ENCODE data around the gene DNAJC17. TPM values are rescaled to one million over a fixed set of nuclear protein-coding genes. Genes with fewer than 3 reads are reported as not detected.

The DNAJC17 gene
- polyA plus RNA-seq, 3 donors = 15.7 to 31.6 (median 21.5) TPM

DNA sequence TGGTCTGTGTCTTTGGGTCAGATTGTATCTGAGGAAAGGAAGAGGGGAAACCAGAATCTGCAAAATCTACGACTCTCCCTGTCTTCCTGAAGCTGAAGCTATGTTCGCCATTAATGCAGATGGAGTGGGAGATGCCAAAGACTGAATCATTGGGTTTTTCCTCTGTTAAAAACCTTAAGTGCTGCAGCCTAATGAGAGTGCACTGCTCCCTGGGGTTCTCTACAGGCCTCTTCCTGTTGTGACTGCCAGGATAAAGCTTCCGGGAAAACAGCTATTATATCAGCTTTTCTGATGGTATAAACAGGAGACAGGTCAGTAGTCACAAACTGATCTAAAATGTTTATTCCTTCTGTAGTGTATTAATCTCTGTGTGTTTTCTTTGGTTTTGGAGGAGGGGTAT lies 76.2 kb downstream of the DNAJC17 start:
- no peaks in the 10 kb centered on the region for H3K9me3 ChIP-seq (replicated peaks in 1 of 2; ENCODE audit: control insufficient read depth in 1 of 2, insufficient read depth in 1 of 2, low read length in 2 of 2)
- H4K20me1 ChIP-seq (ENCODE audit: insufficient read depth, low read length) = no peaks in the 10 kb centered on the region
- H3K27ac Mint-ChIP-seq = peak overlapping the region in 2 of 7 donors; percentile 43 to 50
- H3K36me3 ChIP-seq (replicated peaks in 1 of 2; ENCODE audit: control insufficient read depth in 1 of 2, insufficient read depth in 2 of 2, low read length in 2 of 2) = peaks cover 32 to 77% of the 10 kb centered on the region in 2 donors
- H2AFZ ChIP-seq (ENCODE audit: insufficient read depth, low read depth, low read length, poor library complexity, severe bottlenecking) = no peak overlapping the region
- H3K36me3 Mint-ChIP-seq = peaks cover 49 to 76% of the 10 kb centered on the region in 2 donors
- H3K27me3 Mint-ChIP-seq (ENCODE audit: low read depth in 3 of 3) = no peaks in the 10 kb centered on the region
- H3K4me3 ChIP-seq (replicated peaks in 1 of 3; ENCODE audit: low read depth in 2 of 3, low read length in 3 of 3) = no peak overlapping the region
- no peak overlapping the region for H3K27ac ChIP-seq (ENCODE audit: low read depth in 1 of 2, low read length in 2 of 2)
- H3K9me3 Mint-ChIP-seq = no peaks in the 10 kb centered on the region
- H3K4me1 Mint-ChIP-seq = no peaks in the 10 kb centered on the region
- no peak overlapping the region for H3K4me2 ChIP-seq (replicated peaks; ENCODE audit: extremely low read depth, low read length, poor library complexity, severe bottlenecking)
- no peak overlapping the region for H3K9ac ChIP-seq (ENCODE audit: insufficient read depth, low read length, poor library complexity, severe bottlenecking)
- TF ChIP-seq CTCF (IDR thresholded peaks at IDR 0.05) = no peak
- H3K27me3 ChIP-seq (ENCODE audit: control insufficient read depth in 2 of 2, insufficient read depth in 2 of 2, low read length in 2 of 2) = no peaks in the 10 kb centered on the region
- no peak overlapping the region for H3K4me3 Mint-ChIP-seq
- intact Hi-C loops (cut with micrococcal nuclease) = no loop called here
- no peaks in the 10 kb centered on the region for H3K4me1 ChIP-seq (ENCODE audit: control insufficient read depth in 1 of 2, insufficient read depth in 2 of 2, low read length in 2 of 2)
- DNase-seq = no peak
- no peaks in the 10 kb centered on the region for H3K79me2 ChIP-seq (ENCODE audit: insufficient read depth, low read length)
- WGBS (ENCODE audit: insufficient coverage) = 100% methylated on average over 2 of the region's 3 CpGs

- no peak overlapping the region for H3K4me3 Mint-ChIP-seq
- Histone ChIP-seq H3K27ac (ENCODE audit: low read depth in 1 of 2, low read length in 2 of 2) (no peak overlapping the region), H3K9me3 (replicated peaks in 1 of 2; ENCODE audit: control insufficient read depth in 1 of 2, insufficient read depth in 1 of 2, low read length in 2 of 2) (no peaks in the 10 kb centered on the region), H3K4me1 (ENCODE audit: control insufficient read depth in 1 of 2, insufficient read depth in 2 of 2, low read length in 2 of 2) (no peaks in the 10 kb centered on the region), H3K27me3 (ENCODE audit: control insufficient read depth in 2 of 2, insufficient read depth in 2 of 2, low read length in 2 of 2) (no peaks in the 10 kb centered on the region), H4K20me1 (ENCODE audit: insufficient read depth, low read length) (no peaks in the 10 kb centered on the region), H3K4me2 (replicated peaks; ENCODE audit: extremely low read depth, low read length, poor library complexity, severe bottlenecking) (no peak overlapping the region), H3K36me3 (replicated peaks in 1 of 2; ENCODE audit: control insufficient read depth in 1 of 2, insufficient read depth in 2 of 2, low read length in 2 of 2) (peaks cover 0 to 58% of the 10 kb centered on the region in 2 donors), H3K79me2 (ENCODE audit: insufficient read depth, low read length) (no peaks in the 10 kb centered on the region), H2AFZ (ENCODE audit: insufficient read depth, low read depth, low read length, poor library complexity, severe bottlenecking) (no peak overlapping the region), H3K9ac (ENCODE audit: insufficient read depth, low read length, poor library complexity, severe bottlenecking) (no peak overlapping the region), H3K4me3 (replicated peaks in 1 of 3; ENCODE audit: low read depth in 2 of 3, low read length in 3 of 3) (no peak overlapping the region)
- no peaks in the 10 kb centered on the region for H3K9me3 Mint-ChIP-seq
- no peak for TF ChIP-seq CTCF (IDR thresholded peaks at IDR 0.05)
- H3K27ac Mint-ChIP-seq = no peak overlapping the region
- no peaks in the 10 kb centered on the region for H3K4me1 Mint-ChIP-seq
- no CpG with 5 or more reads among the region's 2 CpGs for WGBS (ENCODE audit: insufficient coverage)
- no peaks in the 10 kb centered on the region for H3K27me3 Mint-ChIP-seq (ENCODE audit: low read depth in 3 of 3)
- peaks cover 24 to 48% of the 10 kb centered on the region in 2 donors for H3K36me3 Mint-ChIP-seq
- DNase-seq = no peak
- intact Hi-C loops (cut with micrococcal nuclease) = no loop called here
Observed at GRCh38 chr15:40723919-40724318, 83.4 kb downstream of the DNAJC17 start.

Data from CD14-positive monocyte (primary cell).